IMR-90 (cell line): Measurements from ENCODE around the gene KLF1. TPM values are rescaled to one million over a fixed set of nuclear protein-coding genes. Genes with fewer than 3 reads are reported as not detected.

Experiments used
- ATAC-seq: fragments of 200-7000 bp; cut with Tn5 transposase; 2 replicates; pipeline ENCODE4 v1.9.1; 2020; ENCODE audit warnings: low read depth, mild to moderate bottlenecking, moderate library complexity
- BruUV-seq: library from RNA; stranded (reverse); fragments of 400-500 nt; replicated peaks from 2 replicates; lab custom pipeline; 2021; lab: Mats Ljungman, UMichigan
- CTCF ChIA-PET: fragments of 300-600 bp; formaldehyde crosslinking; extraction: SDS; loops from one replicate; lab custom pipeline; 2021; ENCODE audit warnings: antibody characterized with exemption; lab: Yijun Ruan, JAX
- POLR2A ChIA-PET: fragments of 300-600 bp; sonication (Branson Sonifier 250); formaldehyde crosslinking; loops from one replicate; lab custom pipeline; 2022; ENCODE audit warnings: antibody characterized with exemption; ENCODE audit not compliant: unreplicated experiment; lab: Charles Lee
- DNase-seq: peaks from one replicate; pipeline ENCODE4 v3.0.0; 2013
- H2AFZ ChIP-seq: replicated peaks from 2 replicates; pipeline ENCODE3; 2013; ENCODE audit warnings: low read length, mild to moderate bottlenecking; ENCODE audit not compliant: poor library complexity
- H2AK5ac ChIP-seq: 2 replicates; pipeline ENCODE4 v1.6.1; 2013; ENCODE audit warnings: low read depth, low read length, inconsistent platforms
- H2AK9ac ChIP-seq: replicated peaks from 2 replicates; pipeline ENCODE3; 2013; ENCODE audit warnings: mild to moderate bottlenecking, low read depth, low read length, moderate library complexity; ENCODE audit not compliant: poor library complexity
- H2BK120ac ChIP-seq: 2 replicates; pipeline ENCODE4 v1.6.1; 2013; ENCODE audit warnings: low read depth, low read length, inconsistent platforms
- H2BK15ac ChIP-seq: 3 replicates; pipeline ENCODE4 v1.6.1; 2013; ENCODE audit warnings: low read depth, low read length, inconsistent platforms
- H2BK20ac ChIP-seq: 2 replicates; pipeline ENCODE4 v1.6.1; 2013; ENCODE audit warnings: low read depth, mild to moderate bottlenecking, inconsistent platforms, low read length, moderate library complexity
- H2BK5ac ChIP-seq: 2 replicates; pipeline ENCODE4 v1.6.1; 2013; ENCODE audit warnings: mild to moderate bottlenecking, low read depth, low read length, inconsistent platforms; ENCODE audit not compliant: poor library complexity, severe bottlenecking
- H3K14ac ChIP-seq: replicated peaks from 2 replicates; pipeline ENCODE4 v1.6.1; 2013; ENCODE audit warnings: low read depth, low read length, inconsistent platforms
- H3K18ac ChIP-seq: 2 replicates; pipeline ENCODE4 v1.6.1; 2013; ENCODE audit warnings: low read depth, low read length, control low read depth
- H3K23ac ChIP-seq: 2 replicates; pipeline ENCODE4 v1.6.1; 2013; ENCODE audit warnings: low read depth, low read length, inconsistent platforms
- H3K27ac ChIP-seq: 2 replicates; pipeline ENCODE4 v1.5.1; 2013; ENCODE audit warnings: mild to moderate bottlenecking, control low read depth, low read length; ENCODE audit not compliant: insufficient read depth
- H3K27me3 ChIP-seq: 2 replicates; pipeline ENCODE4 v1.6.1; 2013; ENCODE audit warnings: low read length; ENCODE audit not compliant: control insufficient read depth, insufficient read depth
- H3K36me3 ChIP-seq: 2 replicates; pipeline ENCODE4 v1.6.1; 2013; ENCODE audit warnings: low read length, mixed read lengths; ENCODE audit not compliant: control insufficient read depth, insufficient read depth
- H3K4ac ChIP-seq: 2 replicates; pipeline ENCODE4 v1.6.1; 2013; ENCODE audit warnings: low read depth, low read length, inconsistent platforms
- H3K4me1 ChIP-seq: 2 replicates; pipeline ENCODE4 v1.6.1; 2013; ENCODE audit warnings: low read length, mixed read lengths; ENCODE audit not compliant: control insufficient read depth, insufficient read depth
- H3K4me2 ChIP-seq: 2 replicates; pipeline ENCODE4 v1.6.1; 2013; ENCODE audit warnings: low read depth, mild to moderate bottlenecking, control low read depth, low read length, moderate library complexity
- H3K4me3 ChIP-seq: 2 replicates; pipeline ENCODE4 v1.5.1; 2013; ENCODE audit warnings: low read depth, mild to moderate bottlenecking, control low read depth, low read length, moderate library complexity; ENCODE audit not compliant: insufficient read depth
- H3K56ac ChIP-seq: 2 replicates; pipeline ENCODE4 v1.6.1; 2013; ENCODE audit warnings: low read length, inconsistent platforms; ENCODE audit not compliant: insufficient read depth; ENCODE audit errors: extremely low read depth
- H3K79me1 ChIP-seq, 2 experiments: 2 replicates each; pipeline ENCODE4 v1.6.1; 2013; ENCODE audit warnings: low read length in 2 of 2, inconsistent platforms in 1 of 2, low read depth in 1 of 2
- H3K9ac ChIP-seq: 2 replicates; pipeline ENCODE4 v1.6.1; 2013; ENCODE audit warnings: low read depth, low read length, control low read depth
- H3K9me1 ChIP-seq: 2 replicates; pipeline ENCODE4 v1.6.1; 2013; ENCODE audit warnings: low read length, inconsistent platforms; ENCODE audit not compliant: insufficient read depth
- H3K9me3 ChIP-seq: 2 replicates; pipeline ENCODE4 v1.6.1; 2013; ENCODE audit warnings: low read length; ENCODE audit not compliant: control insufficient read depth, insufficient read depth
- H4K20me1 ChIP-seq: 2 replicates; pipeline ENCODE4 v1.6.1; 2013; ENCODE audit warnings: low read length, inconsistent platforms; ENCODE audit not compliant: insufficient read depth
- H4K5ac ChIP-seq: 2 replicates; pipeline ENCODE4 v1.6.1; 2013; ENCODE audit warnings: mild to moderate bottlenecking, low read depth, low read length, control low read depth
- H4K8ac ChIP-seq, 2 experiments: 2 replicates each; pipeline ENCODE4 v1.6.1; 2013; ENCODE audit warnings: low read depth in 2 of 2, low read length in 2 of 2, control low read depth in 1 of 2, inconsistent platforms in 1 of 2
- H4K91ac ChIP-seq: 2 replicates; pipeline ENCODE4 v1.6.1; 2013; ENCODE audit warnings: low read depth, low read length, inconsistent platforms; ENCODE audit not compliant: insufficient read depth
- MAFK ChIP-seq: IDR thresholded peaks from 2 replicates; pipeline ENCODE4 v1.6.1; 2012; ENCODE audit warnings: low read depth, low read length, improper control_type of control experiment
- NFE2L2 ChIP-seq: fragments of 150-350 bp; IDR thresholded peaks from 2 replicates; pipeline ENCODE4 v1.6.1; 2016; ENCODE audit warnings: low read depth, mild to moderate bottlenecking, low read length
- RAD21 ChIP-seq: IDR thresholded peaks from 2 replicates; pipeline ENCODE4 v1.6.1; 2012; ENCODE audit warnings: low read length, improper control_type of control experiment
- RCOR1 ChIP-seq: IDR thresholded peaks from 2 replicates; pipeline ENCODE4 v1.6.1; 2012; ENCODE audit warnings: mild to moderate bottlenecking, low read length, improper control_type of control experiment; ENCODE audit not compliant: insufficient replicate concordance
- WGBS, 2 experiments: methylation state at CpG; one replicate each; pipeline versions ENCODE4 v1.1.5 to v1.1.7; 2013; ENCODE audit warnings: missing lambda C conversion rate in 2 of 2; ENCODE audit not compliant: insufficient read length in 1 of 2; ENCODE audit errors: extremely low coverage in 2 of 2; 5-methylcytosine and 5-hydroxymethylcytosine counted together
- dilution Hi-C: fragments of 300-500 bp; cut with HindIII; formaldehyde crosslinking; loops from one replicate; pipeline ENCODE4 v1.14.3; 2018; ENCODE audit warnings: low sequenced_read_pairs; ENCODE audit not compliant: unreplicated experiment
- in situ Hi-C: fragments of 300-500 bp; cut with MboI; formaldehyde crosslinking; loops from 3 replicates; pipeline ENCODE4 v1.14.3; 2019; ENCODE audit warnings: low sequenced_read_pairs, inconsistent platforms, mixed read lengths
- intact Hi-C: fragments of 100-400 bp; cut with micrococcal nuclease; formaldehyde crosslinking; loops from 2 replicates; pipeline ENCODE4 v1.10.0; 2022
- polyA plus RNA-seq, 3 experiments: library from polyadenylated mRNA; depleted of rRNA; stranded (reverse); fragments of >200 nt; gene quantifications; 2 replicates each; pipeline ENCODE4 v1.2.3, GENCODE V29; 2012; ENCODE audit warnings: low replicate concordance in 1 of 3
- total RNA-seq: library from RNA; depleted of rRNA; stranded (reverse); fragments of >200 nt; gene quantifications from 2 replicates; pipeline ENCODE4 v1.2.3, GENCODE V29; 2012
- TF ChIP-seq, protein P1 (sequence below): conservative IDR thresholded peaks from 2 replicates; pipeline ENCODE4 v1.5.1; 2012; ENCODE audit warnings: mild to moderate bottlenecking, low read depth, low read length, improper control_type of control experiment

KLF1 gene
- total and polyA plus RNA-seq, 2 of the 4 experiments (the other 2 are of a cell fraction): not detected

- no peaks in the 10 kb centered on the region for H3K79me1 ChIP-seq
- H3K9ac ChIP-seq: no peak overlapping the region
- TF ChIP-seq RCOR1 (no peak), NFE2L2 (no peak), RAD21 (no peak), MAFK (no peak)
- TF ChIP-seq, protein P1, sequence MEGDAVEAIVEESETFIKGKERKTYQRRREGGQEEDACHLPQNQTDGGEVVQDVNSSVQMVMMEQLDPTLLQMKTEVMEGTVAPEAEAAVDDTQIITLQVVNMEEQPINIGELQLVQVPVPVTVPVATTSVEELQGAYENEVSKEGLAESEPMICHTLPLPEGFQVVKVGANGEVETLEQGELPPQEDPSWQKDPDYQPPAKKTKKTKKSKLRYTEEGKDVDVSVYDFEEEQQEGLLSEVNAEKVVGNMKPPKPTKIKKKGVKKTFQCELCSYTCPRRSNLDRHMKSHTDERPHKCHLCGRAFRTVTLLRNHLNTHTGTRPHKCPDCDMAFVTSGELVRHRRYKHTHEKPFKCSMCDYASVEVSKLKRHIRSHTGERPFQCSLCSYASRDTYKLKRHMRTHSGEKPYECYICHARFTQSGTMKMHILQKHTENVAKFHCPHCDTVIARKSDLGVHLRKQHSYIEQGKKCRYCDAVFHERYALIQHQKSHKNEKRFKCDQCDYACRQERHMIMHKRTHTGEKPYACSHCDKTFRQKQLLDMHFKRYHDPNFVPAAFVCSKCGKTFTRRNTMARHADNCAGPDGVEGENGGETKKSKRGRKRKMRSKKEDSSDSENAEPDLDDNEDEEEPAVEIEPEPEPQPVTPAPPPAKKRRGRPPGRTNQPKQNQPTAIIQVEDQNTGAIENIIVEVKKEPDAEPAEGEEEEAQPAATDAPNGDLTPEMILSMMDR: no peak
- no peak overlapping the region for H4K5ac ChIP-seq
- ATAC-seq: peak; percentile 42; the same call in 1 of the 2 replicates
- H3K4me2 ChIP-seq: peak overlapping the region; percentile 35
- 3% methylated on average over 23 of the region's 29 CpGs; no CpG with 5 or more reads in 1 of the 2 experiments for WGBS, 2 experiments
- no peak overlapping the region for H3K23ac ChIP-seq
- H3K27me3 ChIP-seq: peaks cover 51% of the 10 kb centered on the region
- H2AK9ac ChIP-seq: no peak overlapping the region
- H3K4ac ChIP-seq: no peak overlapping the region
- H3K36me3 ChIP-seq: no peaks in the 10 kb centered on the region
- peaks cover 4% of the 10 kb centered on the region; the same call in 1 of the 2 replicates for H3K4me1 ChIP-seq
- BruUV-seq: no TSS peak
- ChIA-PET CTCF (no interaction called here), POLR2A (no interaction called here)
- no peak overlapping the region for H2BK120ac ChIP-seq
- intact Hi-C loops: no loop called here
- no peak overlapping the region for H4K91ac ChIP-seq
- H2AK5ac ChIP-seq: no peak overlapping the region
- peak overlapping the region; percentile 88 for H2AFZ ChIP-seq
- no peak overlapping the region for H3K56ac ChIP-seq
- H3K9me1 ChIP-seq: peaks cover 8% of the 10 kb centered on the region; the same call in 1 of the 2 replicates
- no peak overlapping the region for H3K27ac ChIP-seq
- no peak overlapping the region for H2BK20ac ChIP-seq
- no peaks in the 10 kb centered on the region for H3K9me3 ChIP-seq
- no peak overlapping the region for H4K8ac ChIP-seq
- peak; percentile 20 for DNase-seq
- H3K4me3 ChIP-seq: peak overlapping the region; percentile 7; the same call in 1 of the 2 replicates
- dilution Hi-C loops: no loop called here
- no peak overlapping the region for H2BK5ac ChIP-seq
- H2BK15ac ChIP-seq: no peak overlapping the region
- in situ Hi-C loops: no loop called here
- H4K20me1 ChIP-seq: 0 out of 2 replicates have a peak, but pooled peaks cover 8% of the 10 kb centered on the region
- H3K18ac ChIP-seq: no peak overlapping the region
- no peak overlapping the region for H3K14ac ChIP-seq
Observed at GRCh38 chr19:12841094-12841493, 45.9 kb downstream of the KLF1 start.
